HepG2 (cell line): ENCODE measurements around the gene CACNA1F. TPM values are rescaled to one million over a fixed set of nuclear protein-coding genes. Genes with fewer than 3 reads are reported as not detected.
A peak's percentile ranks its signal among the peaks of the same experiment; 100 is the strongest.

ENCODE experiments used
- ATAC-seq: fragments of 200-7000 bp; cut with Tn5 transposase; 3 replicates; pipeline ENCODE4 v1.9.1; 2020; ENCODE audit warnings: mild to moderate bottlenecking, moderate library complexity
- BruUV-seq: library from RNA; stranded (reverse); fragments of 400-500 nt; replicated peaks from 2 replicates; lab custom pipeline; 2021; lab: Mats Ljungman, UMichigan
- CTCF ChIA-PET: fragments of 300-600 bp; formaldehyde crosslinking; extraction: SDS; loops from one replicate; lab custom pipeline; 2021; ENCODE audit warnings: low total read pairs, inconsistent platforms, low intra/inter-chr PET ratio; lab: Yijun Ruan, JAX
- POLR2A ChIA-PET: fragments of 350-600 bp; sonication (Branson Sonifier 250); formaldehyde crosslinking; loops from one replicate; lab custom pipeline; 2020; ENCODE audit warnings: antibody characterized with exemption, inconsistent platforms; lab: Yijun Ruan, JAX
- DNase-seq: peaks from one replicate; pipeline ENCODE4 v3.0.0-alpha.2; 2015; ENCODE audit warnings: low spot score
- FAIRE-seq: peaks from 3 replicates; lab custom pipeline; 2011; peaks lifted over from hg19 to GRCh38; lab: Jason Lieb, UNC
- H2AFZ ChIP-seq: one replicate; pipeline ENCODE4 v1.6.1; 2011; ENCODE audit warnings: low read length, inconsistent platforms
- H3K27ac ChIP-seq: fragments of 300-600 bp; 3 replicates; pipeline ENCODE4 v1.8.0; 2011; ENCODE audit warnings: mixed run types, mild to moderate bottlenecking, mixed read lengths, low read length, inconsistent platforms; ENCODE audit not compliant: insufficient read depth; ENCODE audit errors: extremely low read length
- H3K27me3 ChIP-seq, 2 experiments: fragments of 200-600 bp in 1 of 2; 2 replicates in 1 of 2; 3 replicates in 1 of 2; pipeline versions ENCODE4 v1.6.0 to v1.8.0; 2011; ENCODE audit warnings: low read length in 2 of 2, mild to moderate bottlenecking in 2 of 2, moderate library complexity in 2 of 2, inconsistent platforms in 1 of 2; ENCODE audit not compliant: insufficient read depth in 2 of 2, control insufficient read depth in 1 of 2
- H3K36me3 ChIP-seq, 2 experiments: fragments of 200-600 bp in 1 of 2; replicated peaks in 1 of 2; 2 replicates in 1 of 2; 3 replicates in 1 of 2; pipeline versions ENCODE4 v1.5.1 to v1.8.0; 2011; ENCODE audit warnings: low read length in 2 of 2, inconsistent platforms in 1 of 2; ENCODE audit not compliant: insufficient read depth in 2 of 2, control insufficient read depth in 1 of 2
- H3K4me1 ChIP-seq: 2 replicates; pipeline ENCODE4 v1.5.1; 2012; ENCODE audit warnings: low read length, inconsistent platforms; ENCODE audit not compliant: insufficient read depth
- H3K4me2 ChIP-seq: 2 replicates; pipeline ENCODE4 v1.6.0; 2011; ENCODE audit warnings: low read depth, low read length, inconsistent platforms
- H3K4me3 ChIP-seq, 3 experiments: fragments of 200-600 bp in 1 of 3; sonication (generic), shearing (Covaris generic) in 1 of 3; replicated peaks in 1 of 3; 2 replicates each; pipeline ENCODE4 v1.5.1; 2011 to 2016; ENCODE audit warnings: low read length in 3 of 3, inconsistent platforms in 2 of 3, low read depth in 2 of 3, mild to moderate bottlenecking in 2 of 3, control low read depth in 1 of 3, mixed read lengths in 1 of 3; ENCODE audit not compliant: insufficient read depth in 1 of 3
- H3K79me2 ChIP-seq: one replicate; pipeline ENCODE4 v1.6.1; 2011; ENCODE audit warnings: low read length, inconsistent platforms; ENCODE audit not compliant: insufficient read depth
- H3K9ac ChIP-seq: 2 replicates; pipeline ENCODE4 v1.6.0; 2011; ENCODE audit warnings: mild to moderate bottlenecking, low read depth, low read length, inconsistent platforms; ENCODE audit not compliant: insufficient read depth
- H3K9me3 ChIP-seq: 2 replicates; pipeline ENCODE4 v1.5.1; 2012; ENCODE audit warnings: mild to moderate bottlenecking, low read length
- H4K20me1 ChIP-seq: 2 replicates; pipeline ENCODE4 v1.6.0; 2011; ENCODE audit warnings: inconsistent platforms, mild to moderate bottlenecking, low read length, moderate library complexity; ENCODE audit not compliant: insufficient read depth
- SMC3 ChIP-seq: IDR thresholded peaks from 2 replicates; pipeline ENCODE4 v1.6.1; 2011; ENCODE audit warnings: low read length, improper control_type of control experiment
- STAG1 ChIP-seq: sonication (generic); formaldehyde crosslinking; IDR thresholded peaks from 2 replicates; pipeline ENCODE4 v1.4.0; 2020; ENCODE audit warnings: missing genetic modification reagents
- ZNF143 ChIP-seq: sonication (generic); formaldehyde crosslinking; IDR thresholded peaks from 2 replicates; pipeline ENCODE4 v1.4.0; 2020; ENCODE audit warnings: missing genetic modification reagents
- ZNF570 ChIP-seq: sonication (generic); formaldehyde crosslinking; IDR thresholded peaks from 2 replicates; pipeline ENCODE4 v1.4.0; 2020; ENCODE audit warnings: mild to moderate bottlenecking, missing genetic modification reagents, borderline replicate concordance
- WGBS: methylation state at CpG from one replicate; pipeline ENCODE4 v1.1.6; 2017; ENCODE audit warnings: low lambda C conversion rate; 5-methylcytosine and 5-hydroxymethylcytosine counted together
- in situ Hi-C: cut with HindIII; loops from 2 replicates; pipeline ENCODE4 v1.10.0; 2017; ENCODE audit warnings: low pct_unique_long_range_greater_than_20kb; ENCODE audit not compliant: extremely low pct_ligation_motif_present
- intact Hi-C: fragments of 100-400 bp; cut with micrococcal nuclease; formaldehyde crosslinking; loops from one replicate; pipeline ENCODE4 v1.10.0; 2022; ENCODE audit not compliant: unreplicated experiment
- polyA plus RNA-seq, 8 experiments: library from polyadenylated mRNA; depleted of rRNA in 3 of 8; stranded (reverse) in 7 of 8; unstranded in 1 of 8; fragments of >200 nt; fragmentation: Illumina TruSeq in 4 of 8; extraction: Trizol in 4 of 8; gene quantifications; 2 replicates each; pipeline versions ENCODE4 v1.2.1 to v1.2.3, GENCODE V29; 2011 to 2016; ENCODE audit warnings: low read depth in 4 of 8, missing spikeins in 1 of 8, mixed read lengths in 1 of 8; ENCODE audit not compliant: insufficient read depth in 1 of 8
- total RNA-seq, 5 experiments: library from RNA; depleted of rRNA; stranded (reverse); fragments of >200 nt; fragmentation: Illumina TruSeq; extraction: Trizol; gene quantifications; 2 replicates each; pipeline ENCODE4 v1.2.3, GENCODE V29; 2016; ENCODE audit warnings: low read depth in 1 of 5
- TF ChIP-seq, protein P1 (sequence below): sonication (generic); formaldehyde crosslinking; IDR thresholded peaks from 2 replicates; pipeline ENCODE4 v1.5.0; 2020; ENCODE audit warnings: mild to moderate bottlenecking, missing genetic modification reagents, moderate library complexity
- TF ChIP-seq, protein P2 (sequence below): IDR thresholded peaks from 2 replicates; pipeline ENCODE4 v1.6.1; 2016; ENCODE audit warnings: missing compliant biosample characterization, missing genetic modification reagents, borderline replicate concordance
- TF ChIP-seq, protein P3 (sequence below): sonication (generic); formaldehyde crosslinking; IDR thresholded peaks from 2 replicates; pipeline ENCODE4 v1.5.0; 2020; ENCODE audit warnings: mild to moderate bottlenecking, missing genetic modification reagents

The CACNA1F gene
- total and polyA plus RNA-seq, 2 of the 13 experiments (the other 11 are each of a cell fraction or from before 2014, with no cell fraction given), result 0.03 TPM; not detected in 1

DNA sequence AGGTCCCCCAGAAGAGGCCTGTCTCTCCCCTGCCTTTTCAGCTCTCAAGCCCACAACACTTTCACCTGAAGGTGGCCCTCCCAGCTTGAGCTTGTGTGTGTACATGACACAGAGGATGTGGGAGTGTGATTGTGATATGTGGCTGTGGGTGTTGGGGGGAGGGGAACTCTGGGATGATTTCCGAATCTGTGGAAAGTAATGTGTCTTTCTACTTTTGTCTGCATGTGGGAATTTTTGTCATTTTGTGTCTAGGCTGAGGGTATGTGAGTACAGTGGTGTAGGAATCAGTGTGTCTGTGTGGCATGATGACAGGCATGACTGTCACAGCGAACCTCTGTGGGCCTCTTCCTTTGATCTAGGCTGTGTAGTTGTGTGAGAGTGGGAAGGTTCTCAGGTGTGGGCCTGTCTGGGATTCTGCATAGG, 39.6 kb downstream of the CACNA1F start:
- FAIRE-seq, result no peak
- in situ Hi-C loops, result no loop called here
- Histone ChIP-seq H3K9ac (no peak overlapping the region), H3K9me3 (no peaks in the 10 kb centered on the region), H3K4me3 (no peak overlapping the region), H4K20me1 (no peaks in the 10 kb centered on the region), H2AFZ (no peak overlapping the region)
- no peak for DNase-seq
- POLR2A ChIA-PET, result no interaction called here
- TF ChIP-seq, protein P1, sequence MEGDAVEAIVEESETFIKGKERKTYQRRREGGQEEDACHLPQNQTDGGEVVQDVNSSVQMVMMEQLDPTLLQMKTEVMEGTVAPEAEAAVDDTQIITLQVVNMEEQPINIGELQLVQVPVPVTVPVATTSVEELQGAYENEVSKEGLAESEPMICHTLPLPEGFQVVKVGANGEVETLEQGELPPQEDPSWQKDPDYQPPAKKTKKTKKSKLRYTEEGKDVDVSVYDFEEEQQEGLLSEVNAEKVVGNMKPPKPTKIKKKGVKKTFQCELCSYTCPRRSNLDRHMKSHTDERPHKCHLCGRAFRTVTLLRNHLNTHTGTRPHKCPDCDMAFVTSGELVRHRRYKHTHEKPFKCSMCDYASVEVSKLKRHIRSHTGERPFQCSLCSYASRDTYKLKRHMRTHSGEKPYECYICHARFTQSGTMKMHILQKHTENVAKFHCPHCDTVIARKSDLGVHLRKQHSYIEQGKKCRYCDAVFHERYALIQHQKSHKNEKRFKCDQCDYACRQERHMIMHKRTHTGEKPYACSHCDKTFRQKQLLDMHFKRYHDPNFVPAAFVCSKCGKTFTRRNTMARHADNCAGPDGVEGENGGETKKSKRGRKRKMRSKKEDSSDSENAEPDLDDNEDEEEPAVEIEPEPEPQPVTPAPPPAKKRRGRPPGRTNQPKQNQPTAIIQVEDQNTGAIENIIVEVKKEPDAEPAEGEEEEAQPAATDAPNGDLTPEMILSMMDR, result 0 out of 2 replicates have a peak, but pooled peaks have one; percentile 12
- TF ChIP-seq, protein P2, sequence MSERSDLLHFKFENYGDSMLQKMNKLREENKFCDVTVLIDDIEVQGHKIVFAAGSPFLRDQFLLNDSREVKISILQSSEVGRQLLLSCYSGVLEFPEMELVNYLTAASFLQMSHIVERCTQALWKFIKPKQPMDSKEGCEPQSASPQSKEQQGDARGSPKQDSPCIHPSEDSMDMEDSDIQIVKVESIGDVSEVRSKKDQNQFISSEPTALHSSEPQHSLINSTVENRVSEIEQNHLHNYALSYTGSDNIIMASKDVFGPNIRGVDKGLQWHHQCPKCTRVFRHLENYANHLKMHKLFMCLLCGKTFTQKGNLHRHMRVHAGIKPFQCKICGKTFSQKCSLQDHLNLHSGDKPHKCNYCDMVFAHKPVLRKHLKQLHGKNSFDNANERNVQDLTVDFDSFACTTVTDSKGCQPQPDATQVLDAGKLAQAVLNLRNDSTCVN (CRISPR knock-in tag), result no peak
- TF ChIP-seq, all 625 proteins: peak for 1
- 67% methylated on average over 1 of the region's 2 CpGs for WGBS
- no peaks in the 10 kb centered on the region for H3K36me3 ChIP-seq
- H3K4me1 ChIP-seq, result peaks cover 62% of the 10 kb centered on the region
- BruUV-seq, result no TSS peak
- no peaks in the 10 kb centered on the region for H3K27me3 ChIP-seq
- ATAC-seq, result no peak
- intact Hi-C loops, result loop anchor here (5.0 kb wide), 1 partner anchor 74 kb away; the partner anchor contains the start of gene PPP1R3F
- no peak overlapping the region for H3K27ac ChIP-seq
- no peak overlapping the region; the same call in 1 of the 2 replicates for H3K4me2 ChIP-seq
- CTCF ChIA-PET, result interaction anchor here (1.5 kb wide), 1 partner anchor 89 kb away, joined by 5 read pairs; no protein-coding TSS in a partner anchor
- H3K79me2 ChIP-seq, result no peaks in the 10 kb centered on the region

DNA sequence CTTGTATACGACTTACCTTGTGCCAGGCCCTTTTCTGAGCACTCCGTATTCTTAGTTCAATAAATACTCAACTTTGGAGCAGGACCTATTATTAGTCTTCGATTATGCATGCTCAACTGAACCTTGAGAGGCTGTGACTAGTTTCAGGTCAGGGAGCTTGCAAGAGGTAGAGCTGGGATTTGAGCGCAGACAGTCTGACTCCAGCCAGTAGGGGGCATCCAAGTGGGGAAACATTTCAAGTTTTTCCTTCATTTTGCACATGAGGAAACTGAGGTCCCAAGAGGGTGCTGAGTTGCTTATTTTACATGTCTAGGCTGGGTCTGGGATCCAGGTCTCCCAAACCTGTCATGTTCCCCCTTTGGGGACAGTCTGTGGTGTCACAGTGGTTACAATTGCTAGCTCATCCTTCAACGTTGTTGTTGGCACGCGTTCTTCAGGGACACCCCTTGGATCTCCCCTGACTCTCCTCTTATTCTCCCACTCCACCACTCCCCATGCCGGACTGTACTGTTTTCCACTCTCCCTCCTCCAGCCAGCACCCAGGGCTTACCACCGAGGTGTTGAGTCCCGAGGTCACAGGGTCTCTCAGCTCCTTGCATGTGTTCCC, 40.3 kb downstream of the CACNA1F start:
- TF ChIP-seq SMC3 (peak; percentile 17; the same call in 1 of the 2 replicates), ZNF143 (CRISPR knock-in tag) (no peak), STAG1 (CRISPR knock-in tag) (peak; percentile 29), ZNF570 (no peak)
- TF ChIP-seq, protein P1, result peak; percentile 64
- TF ChIP-seq, protein P3, sequence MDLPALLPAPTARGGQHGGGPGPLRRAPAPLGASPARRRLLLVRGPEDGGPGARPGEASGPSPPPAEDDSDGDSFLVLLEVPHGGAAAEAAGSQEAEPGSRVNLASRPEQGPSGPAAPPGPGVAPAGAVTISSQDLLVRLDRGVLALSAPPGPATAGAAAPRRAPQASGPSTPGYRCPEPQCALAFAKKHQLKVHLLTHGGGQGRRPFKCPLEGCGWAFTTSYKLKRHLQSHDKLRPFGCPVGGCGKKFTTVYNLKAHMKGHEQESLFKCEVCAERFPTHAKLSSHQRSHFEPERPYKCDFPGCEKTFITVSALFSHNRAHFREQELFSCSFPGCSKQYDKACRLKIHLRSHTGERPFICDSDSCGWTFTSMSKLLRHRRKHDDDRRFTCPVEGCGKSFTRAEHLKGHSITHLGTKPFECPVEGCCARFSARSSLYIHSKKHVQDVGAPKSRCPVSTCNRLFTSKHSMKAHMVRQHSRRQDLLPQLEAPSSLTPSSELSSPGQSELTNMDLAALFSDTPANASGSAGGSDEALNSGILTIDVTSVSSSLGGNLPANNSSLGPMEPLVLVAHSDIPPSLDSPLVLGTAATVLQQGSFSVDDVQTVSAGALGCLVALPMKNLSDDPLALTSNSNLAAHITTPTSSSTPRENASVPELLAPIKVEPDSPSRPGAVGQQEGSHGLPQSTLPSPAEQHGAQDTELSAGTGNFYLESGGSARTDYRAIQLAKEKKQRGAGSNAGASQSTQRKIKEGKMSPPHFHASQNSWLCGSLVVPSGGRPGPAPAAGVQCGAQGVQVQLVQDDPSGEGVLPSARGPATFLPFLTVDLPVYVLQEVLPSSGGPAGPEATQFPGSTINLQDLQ (CRISPR knock-in tag), result no peak
- TF ChIP-seq, all 625 proteins: peak for 3
- Histone ChIP-seq H3K27ac (no peak overlapping the region), H3K36me3 (no peaks in the 10 kb centered on the region), H3K9ac (no peak overlapping the region), H3K27me3 (no peaks in the 10 kb centered on the region), H4K20me1 (no peaks in the 10 kb centered on the region), H3K4me2 (no peak overlapping the region; the same call in 1 of the 2 replicates), H3K79me2 (no peaks in the 10 kb centered on the region), H3K4me1 (peaks cover 60% of the 10 kb centered on the region), H3K9me3 (no peaks in the 10 kb centered on the region), H3K4me3 (no peak overlapping the region), H2AFZ (no peak overlapping the region)
- intact Hi-C loops (loop anchor here (5.0 kb wide), 1 partner anchor 74 kb away; the partner anchor contains the start of gene PPP1R3F), in situ Hi-C loops (no loop called here)
- FAIRE-seq (peak; percentile 63), DNase-seq (no peak), ATAC-seq (no peak)
- ChIA-PET POLR2A (interaction anchor here (0.9 kb wide), 1 partner anchor 76 kb away, joined by 5 read pairs; the partner anchor contains the start of gene PPP1R3F), CTCF (interaction anchor here (1.5 kb wide), 1 partner anchor 90 kb away, joined by 5 read pairs; no protein-coding TSS in a partner anchor)
- 68% methylated on average over 6 of the region's 10 CpGs for WGBS
- BruUV-seq, result no TSS peak
